Osteocyte (in vitro differentiated cells): ENCODE results near the gene PDZD4. TPM values are rescaled to one million over a fixed set of nuclear protein-coding genes. Genes with fewer than 3 reads are reported as not detected.

Experiments
- DNase-seq: peaks from one replicate; pipeline ENCODE4 v3.0.0; 2021; ENCODE audit warnings: mixed read lengths; ENCODE audit not compliant: unreplicated experiment; ENCODE audit errors: extremely low spot score
- H3K27ac Mint-ChIP-seq: one replicate; pipeline ENCODE4 v1.8.0; 2021; ENCODE audit warnings: mild to moderate bottlenecking, mixed read lengths; ENCODE audit not compliant: unreplicated experiment
- H3K27me3 Mint-ChIP-seq: one replicate; pipeline ENCODE4 v1.8.0; 2021; ENCODE audit warnings: mixed read lengths; ENCODE audit not compliant: unreplicated experiment
- H3K36me3 Mint-ChIP-seq: one replicate; pipeline ENCODE4 v1.8.0; 2021; ENCODE audit warnings: mixed read lengths; ENCODE audit not compliant: unreplicated experiment
- H3K4me1 Mint-ChIP-seq: one replicate; pipeline ENCODE4 v1.8.0; 2021; ENCODE audit warnings: mixed read lengths; ENCODE audit not compliant: unreplicated experiment
- H3K4me3 Mint-ChIP-seq: one replicate; pipeline ENCODE4 v1.8.0; 2021; ENCODE audit warnings: mild to moderate bottlenecking, moderate library complexity, mixed read lengths; ENCODE audit not compliant: unreplicated experiment
- H3K9me3 Mint-ChIP-seq: one replicate; pipeline ENCODE4 v1.8.0; 2021; ENCODE audit warnings: mixed read lengths; ENCODE audit not compliant: unreplicated experiment
- CTCF ChIP-seq: fragments of 200-600 bp; sonication (generic); IDR thresholded peaks from 2 replicates; pipeline ENCODE4 v1.5.0; 2021; ENCODE audit warnings: antibody characterized with exemption, mild to moderate bottlenecking, moderate library complexity
- total RNA-seq: library from RNA; stranded (reverse); gene quantifications from 2 replicates; pipeline ENCODE4 v1.2.1, GENCODE V29; 2021

PDZD4 gene
- total RNA-seq, 1 donor from 2014 or later, result 23.9 TPM

- no peak for TF ChIP-seq CTCF
- H3K4me1 Mint-ChIP-seq, result no peaks in the 10 kb centered on the region
- H3K9me3 Mint-ChIP-seq, result no peaks in the 10 kb centered on the region
- no peak for DNase-seq
- no peak overlapping the region for H3K27ac Mint-ChIP-seq
- H3K36me3 Mint-ChIP-seq, result no peaks in the 10 kb centered on the region
- no peaks in the 10 kb centered on the region for H3K27me3 Mint-ChIP-seq
- no peak overlapping the region for H3K4me3 Mint-ChIP-seq
Measured at GRCh38 chrX:153773218-153773611, 57.1 kb downstream of the PDZD4 start.

GRCh38 chrX:153772316-153773217, 57.8 kb downstream of the PDZD4 start:
- Mint-ChIP-seq H3K4me3 (no peak overlapping the region), H3K9me3 (no peaks in the 10 kb centered on the region), H3K27ac (no peak overlapping the region), H3K27me3 (no peaks in the 10 kb centered on the region), H3K4me1 (no peaks in the 10 kb centered on the region), H3K36me3 (no peaks in the 10 kb centered on the region)
- DNase-seq, result no peak
- no peak for TF ChIP-seq CTCF

- Mint-ChIP-seq H3K27ac (no peak overlapping the region), H3K9me3 (no peaks in the 10 kb centered on the region), H3K27me3 (no peaks in the 10 kb centered on the region), H3K36me3 (no peaks in the 10 kb centered on the region), H3K4me1 (peaks cover 2% of the 10 kb centered on the region), H3K4me3 (no peak overlapping the region)
- TF ChIP-seq CTCF, result no peak
- DNase-seq, result no peak
Measured at GRCh38 chrX:153771415-153772315, 58.7 kb downstream of the PDZD4 start.

GRCh38 chrX:153770601-153771414, 59.5 kb downstream of the PDZD4 start:
- H3K27me3 Mint-ChIP-seq, result no peaks in the 10 kb centered on the region

More at GRCh38 chrX:153770601-153771414, 59.5 kb downstream of the PDZD4 start:
- TF ChIP-seq CTCF, result no peak
- H3K4me3 Mint-ChIP-seq, result no peak overlapping the region
- no peak for DNase-seq
- H3K9me3 Mint-ChIP-seq, result no peaks in the 10 kb centered on the region
- H3K27ac Mint-ChIP-seq, result no peak overlapping the region
- H3K4me1 Mint-ChIP-seq, result peaks cover 10% of the 10 kb centered on the region
- no peaks in the 10 kb centered on the region for H3K36me3 Mint-ChIP-seq
